Hepatocyte (in vitro differentiated cells): ENCODE data around the gene TRIM14. TPM values are rescaled to one million over a fixed set of nuclear protein-coding genes. Genes with fewer than 3 reads are reported as not detected.
"Not testable (repeated sequence)": the region's sequence is repeated elsewhere in the genome, so short reads cannot be mapped to it uniquely, and the experiment has no call there.

Source experiments
- DNase-seq: peaks from one replicate; pipeline ENCODE4 v3.0.0-alpha.2; 2016; ENCODE audit warnings: low spot score
- H2AFZ ChIP-seq: fragments of 200-600 bp; sonication (generic); 2 replicates; pipeline ENCODE4 v1.6.0; 2016; ENCODE audit warnings: antibody characterized with exemption, mild to moderate bottlenecking
- H3K27ac ChIP-seq: fragments of 200-600 bp; sonication (generic); 2 replicates; pipeline ENCODE4 v1.5.1; 2016; ENCODE audit warnings: mild to moderate bottlenecking
- H3K27me3 ChIP-seq: fragments of 200-600 bp; sonication (generic); 2 replicates; pipeline ENCODE4 v1.6.1; 2016
- H3K36me3 ChIP-seq: fragments of 200-600 bp; sonication (generic); replicated peaks from 2 replicates; pipeline ENCODE4 v1.5.1; 2016; ENCODE audit warnings: low read depth; ENCODE audit not compliant: insufficient read depth
- H3K4me1 ChIP-seq: fragments of 200-600 bp; sonication (generic); 2 replicates; pipeline ENCODE4 v1.5.1; 2016; ENCODE audit warnings: mild to moderate bottlenecking, moderate library complexity; ENCODE audit not compliant: insufficient read depth
- H3K4me2 ChIP-seq: fragments of 200-600 bp; sonication (generic); 2 replicates; pipeline ENCODE4 v1.6.0; 2016
- H3K4me3 ChIP-seq: fragments of 200-600 bp; sonication (generic); 2 replicates; pipeline ENCODE4 v1.5.1; 2016; ENCODE audit warnings: mild to moderate bottlenecking
- H3K79me2 ChIP-seq: fragments of 200-600 bp; sonication (generic); 2 replicates; pipeline ENCODE4 v1.6.0; 2017; ENCODE audit warnings: mild to moderate bottlenecking
- H3K9me2 ChIP-seq: fragments of 200-600 bp; sonication (generic); replicated peaks from 2 replicates; pipeline ENCODE4 v1.6.0; 2017; ENCODE audit warnings: mild to moderate bottlenecking; ENCODE audit not compliant: insufficient read depth
- H3K9me3 ChIP-seq: fragments of 200-600 bp; sonication (generic); 2 replicates; pipeline ENCODE4 v1.5.1; 2016; ENCODE audit warnings: low read depth, mild to moderate bottlenecking
- H4K20me1 ChIP-seq: fragments of 200-600 bp; sonication (generic); 2 replicates; pipeline ENCODE4 v1.6.0; 2016; ENCODE audit warnings: mild to moderate bottlenecking; ENCODE audit not compliant: insufficient read depth, poor library complexity, severe bottlenecking
- EZH2 ChIP-seq: fragments of 200-600 bp; sonication (generic); IDR thresholded peaks from 2 replicates; pipeline ENCODE4 v1.6.1; 2016; ENCODE audit warnings: antibody characterized with exemption, mild to moderate bottlenecking, borderline replicate concordance
- EZH2phosphoT487 ChIP-seq: fragments of 200-600 bp; sonication (generic); IDR thresholded peaks from one replicate; pipeline ENCODE4 v1.6.1; 2018; ENCODE audit warnings: antibody characterized with exemption, mild to moderate bottlenecking, low read depth, moderate library complexity; ENCODE audit not compliant: unreplicated experiment, severe bottlenecking
- WGBS: methylation state at CpG from one replicate; pipeline ENCODE4 v1.1.6; 2016; ENCODE audit warnings: low lambda C conversion rate; ENCODE audit errors: missing lambda C conversion rate; 5-methylcytosine and 5-hydroxymethylcytosine counted together
- polyA plus RNA-seq: library from polyadenylated mRNA; unstranded; fragments of >200 nt; fragmentation: Nextera tagmentation; extraction: Ambion mirVana; gene quantifications from 2 replicates; pipeline ENCODE4 v1.2.1, GENCODE V29; 2016
- total RNA-seq: library from RNA; depleted of rRNA; stranded (reverse); fragments of >200 nt; gene quantifications from 2 replicates; pipeline ENCODE4 v1.2.3, GENCODE V29; 2014
- TF ChIP-seq, protein P1 (sequence below): fragments of 200-600 bp; sonication (generic); IDR thresholded peaks from 2 replicates; pipeline ENCODE4 v1.5.1; 2016; ENCODE audit warnings: antibody characterized with exemption, mild to moderate bottlenecking; ENCODE audit not compliant: poor library complexity

TRIM14 gene
- total and polyA plus RNA-seq, 2 experiments from 2014 or later = 8.1 to 10.0 TPM

GRCh38 chr9:98080326-98080725 lies 38.7 kb downstream of the TRIM14 start:
- Histone ChIP-seq H3K9me2 (no peaks in the 10 kb centered on the region), H3K79me2 (peaks cover 17% of the 10 kb centered on the region), H2AFZ (no peak overlapping the region), H3K36me3 (no peaks in the 10 kb centered on the region), H3K4me1 (no peaks in the 10 kb centered on the region), H3K27me3 (no peaks in the 10 kb centered on the region), H3K4me2 (no peak overlapping the region), H3K4me3 (no peak overlapping the region), H3K27ac (no peak overlapping the region), H3K9me3 (no peaks in the 10 kb centered on the region), H4K20me1 (no peaks in the 10 kb centered on the region)
- DNase-seq = no peak
- WGBS = 97% methylated on average over 1 of the region's 1 CpG
- TF ChIP-seq EZH2 (no peak), EZH2phosphoT487 (no peak)
- TF ChIP-seq, protein P1, sequence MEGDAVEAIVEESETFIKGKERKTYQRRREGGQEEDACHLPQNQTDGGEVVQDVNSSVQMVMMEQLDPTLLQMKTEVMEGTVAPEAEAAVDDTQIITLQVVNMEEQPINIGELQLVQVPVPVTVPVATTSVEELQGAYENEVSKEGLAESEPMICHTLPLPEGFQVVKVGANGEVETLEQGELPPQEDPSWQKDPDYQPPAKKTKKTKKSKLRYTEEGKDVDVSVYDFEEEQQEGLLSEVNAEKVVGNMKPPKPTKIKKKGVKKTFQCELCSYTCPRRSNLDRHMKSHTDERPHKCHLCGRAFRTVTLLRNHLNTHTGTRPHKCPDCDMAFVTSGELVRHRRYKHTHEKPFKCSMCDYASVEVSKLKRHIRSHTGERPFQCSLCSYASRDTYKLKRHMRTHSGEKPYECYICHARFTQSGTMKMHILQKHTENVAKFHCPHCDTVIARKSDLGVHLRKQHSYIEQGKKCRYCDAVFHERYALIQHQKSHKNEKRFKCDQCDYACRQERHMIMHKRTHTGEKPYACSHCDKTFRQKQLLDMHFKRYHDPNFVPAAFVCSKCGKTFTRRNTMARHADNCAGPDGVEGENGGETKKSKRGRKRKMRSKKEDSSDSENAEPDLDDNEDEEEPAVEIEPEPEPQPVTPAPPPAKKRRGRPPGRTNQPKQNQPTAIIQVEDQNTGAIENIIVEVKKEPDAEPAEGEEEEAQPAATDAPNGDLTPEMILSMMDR = no peak

GRCh38 chr9:98078895-98079294 lies 40.1 kb downstream of the TRIM14 start:
- H3K9me2 ChIP-seq = no peaks in the 10 kb centered on the region
- no peak overlapping the region for H3K27ac ChIP-seq
- H3K9me3 ChIP-seq = no peaks in the 10 kb centered on the region
- no peaks in the 10 kb centered on the region for H3K36me3 ChIP-seq
- H3K4me1 ChIP-seq = peaks cover 11% of the 10 kb centered on the region
- TF ChIP-seq EZH2phosphoT487 (no peak), EZH2 (no peak)
- TF ChIP-seq, protein P1 = no peak
- DNase-seq = no peak
- WGBS = 90% methylated on average over 5 of the region's 5 CpGs
- no peaks in the 10 kb centered on the region for H4K20me1 ChIP-seq
- peaks cover 23% of the 10 kb centered on the region for H3K79me2 ChIP-seq
- H3K27me3 ChIP-seq = no peaks in the 10 kb centered on the region
- no peak overlapping the region for H3K4me2 ChIP-seq
- no peak overlapping the region for H3K4me3 ChIP-seq
- H2AFZ ChIP-seq = no peak overlapping the region

- not testable (repeated sequence) for H4K20me1 ChIP-seq, DNase-seq, H3K9me2 ChIP-seq, H3K9me3 ChIP-seq, H3K27me3 ChIP-seq, H3K4me2 ChIP-seq, H3K4me3 ChIP-seq, H2AFZ ChIP-seq, H3K36me3 ChIP-seq, H3K27ac ChIP-seq
- WGBS = 90% methylated on average over 8 of the region's 8 CpGs
- H3K4me1 ChIP-seq = peaks cover 21% of the 10 kb centered on the region
- peaks cover 28% of the 10 kb centered on the region for H3K79me2 ChIP-seq
These were observed 42.5 kb downstream of the TRIM14 start for GRCh38 chr9:98076514-98076890.

GRCh38 chr9:98075332-98075805 lies 43.7 kb downstream of the TRIM14 start:
- H3K9me2 ChIP-seq = no peaks in the 10 kb centered on the region
- DNase-seq = no peak
- no peaks in the 10 kb centered on the region for H4K20me1 ChIP-seq
- H3K9me3 ChIP-seq = no peaks in the 10 kb centered on the region
- TF ChIP-seq, protein P1 = no peak
- TF ChIP-seq EZH2 (no peak), EZH2phosphoT487 (no peak)
- H3K4me1 ChIP-seq = peaks cover 21% of the 10 kb centered on the region
- no peak overlapping the region for H2AFZ ChIP-seq
- H3K79me2 ChIP-seq = peaks cover 34% of the 10 kb centered on the region
- H3K36me3 ChIP-seq = no peaks in the 10 kb centered on the region
- no peak overlapping the region for H3K4me2 ChIP-seq
- H3K4me3 ChIP-seq = no peak overlapping the region
- peak overlapping the region; percentile 66 for H3K27ac ChIP-seq
- WGBS = 93% methylated on average over 2 of the region's 6 CpGs
- no peaks in the 10 kb centered on the region for H3K27me3 ChIP-seq
